HG03571 (cell line): ENCODE results near the gene PTPN22.

ENCODE experiments used
- ATAC-seq: cut with Tn5 transposase; IDR thresholded peaks from one replicate; pipeline ENCODE4 v1.9.1; 2021; ENCODE audit not compliant: unreplicated experiment

Gene PTPN22

GRCh38 chr1:113804421-113805255 is 66.9 kb downstream of the PTPN22 start:
- no peak for ATAC-seq

- ATAC-seq = no peak
These were observed 69.0 kb downstream of the PTPN22 start for GRCh38 chr1:113802367-113803007.

DNA sequence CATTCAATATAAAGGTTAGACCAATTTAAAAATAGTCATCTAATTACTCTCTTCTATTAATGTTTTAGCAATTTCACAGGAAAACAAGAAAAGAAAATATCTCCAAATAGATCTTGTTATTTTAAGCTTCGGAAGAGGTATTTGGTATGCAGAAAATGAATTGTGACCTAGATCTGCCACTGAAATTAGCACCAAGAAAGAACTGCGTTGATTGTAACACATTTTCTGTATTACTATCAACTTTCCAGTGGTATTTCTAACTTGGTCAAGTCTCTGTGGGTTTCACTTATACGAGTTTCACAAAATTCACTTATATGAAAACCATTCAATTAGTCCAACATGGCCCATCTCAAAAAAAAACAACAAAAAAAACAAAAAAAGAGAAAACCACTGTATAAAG is 71.0 kb downstream of the PTPN22 start:
- ATAC-seq = no peak

DNA sequence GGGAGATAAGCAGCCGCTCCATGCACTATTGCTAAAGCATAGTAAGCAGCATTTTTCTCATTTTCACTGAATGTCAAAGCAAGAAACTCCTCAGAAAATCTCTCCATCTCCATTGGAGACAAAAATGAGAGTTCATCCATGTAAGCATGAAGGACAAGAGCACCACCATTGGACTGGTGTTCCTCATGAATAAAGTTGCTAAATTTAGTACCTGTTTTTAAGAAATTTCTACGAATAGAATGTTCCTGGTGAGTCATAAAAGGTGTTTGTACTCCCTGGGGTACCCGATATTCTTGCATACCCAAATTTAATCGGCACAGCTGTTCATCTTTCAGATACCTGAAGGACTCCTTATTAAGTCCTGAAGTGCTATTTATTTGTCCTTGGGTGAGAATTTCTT is 74.0 kb downstream of the PTPN22 start:
- no peak for ATAC-seq

GRCh38 chr1:113793878-113794834 is 77.4 kb downstream of the PTPN22 start:
- no peak for ATAC-seq

- no peak for ATAC-seq
These were observed 78.5 kb downstream of the PTPN22 start for GRCh38 chr1:113792986-113793385.

- no peak for ATAC-seq
These were observed 79.0 kb downstream of the PTPN22 start for GRCh38 chr1:113792471-113792870.

DNA sequence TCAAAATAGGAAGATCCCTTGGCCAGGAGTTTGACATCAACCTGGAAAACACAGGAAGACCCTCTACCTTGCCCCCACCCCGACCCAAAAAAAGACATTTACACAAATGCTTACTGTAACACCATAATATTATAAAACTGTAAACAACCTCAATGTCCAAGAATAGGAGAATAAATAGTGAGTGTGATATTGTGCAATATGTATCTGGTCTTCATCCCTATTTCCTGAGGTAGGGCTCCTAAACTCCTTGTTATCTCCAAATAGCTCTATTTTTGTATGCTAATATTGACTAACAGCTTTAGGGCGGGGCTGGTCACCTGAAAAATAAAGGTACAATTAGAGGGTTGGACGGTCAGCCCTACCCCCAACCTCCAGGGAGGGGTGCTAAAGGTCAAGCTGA is 82.7 kb downstream of the PTPN22 start:
- ATAC-seq = no peak

- no peak for ATAC-seq
These were observed 83.8 kb downstream of the PTPN22 start for GRCh38 chr1:113787663-113788062.

DNA sequence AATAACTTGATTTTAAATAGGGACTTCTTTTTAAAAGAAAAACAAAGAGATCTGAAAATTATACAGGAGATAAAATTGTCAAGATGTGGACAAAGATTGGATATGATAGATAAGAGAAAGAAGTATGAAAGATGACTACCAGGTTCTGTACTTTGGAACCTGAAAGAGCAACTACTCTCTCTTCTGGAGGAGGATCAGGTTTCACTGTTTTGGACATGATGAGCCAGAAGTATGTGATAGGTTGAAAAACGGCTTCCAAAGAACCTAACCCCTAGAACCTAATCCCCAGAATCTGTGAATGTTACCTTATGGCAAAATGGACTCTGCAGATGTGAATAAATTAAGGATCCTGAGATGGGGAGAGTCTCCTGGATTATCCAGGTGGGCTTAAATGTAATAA is 85.4 kb downstream of the PTPN22 start:
- ATAC-seq = no peak

- peak; percentile 54 for ATAC-seq
These were observed 87.3 kb downstream of the PTPN22 start for GRCh38 chr1:113784104-113784779.

DNA sequence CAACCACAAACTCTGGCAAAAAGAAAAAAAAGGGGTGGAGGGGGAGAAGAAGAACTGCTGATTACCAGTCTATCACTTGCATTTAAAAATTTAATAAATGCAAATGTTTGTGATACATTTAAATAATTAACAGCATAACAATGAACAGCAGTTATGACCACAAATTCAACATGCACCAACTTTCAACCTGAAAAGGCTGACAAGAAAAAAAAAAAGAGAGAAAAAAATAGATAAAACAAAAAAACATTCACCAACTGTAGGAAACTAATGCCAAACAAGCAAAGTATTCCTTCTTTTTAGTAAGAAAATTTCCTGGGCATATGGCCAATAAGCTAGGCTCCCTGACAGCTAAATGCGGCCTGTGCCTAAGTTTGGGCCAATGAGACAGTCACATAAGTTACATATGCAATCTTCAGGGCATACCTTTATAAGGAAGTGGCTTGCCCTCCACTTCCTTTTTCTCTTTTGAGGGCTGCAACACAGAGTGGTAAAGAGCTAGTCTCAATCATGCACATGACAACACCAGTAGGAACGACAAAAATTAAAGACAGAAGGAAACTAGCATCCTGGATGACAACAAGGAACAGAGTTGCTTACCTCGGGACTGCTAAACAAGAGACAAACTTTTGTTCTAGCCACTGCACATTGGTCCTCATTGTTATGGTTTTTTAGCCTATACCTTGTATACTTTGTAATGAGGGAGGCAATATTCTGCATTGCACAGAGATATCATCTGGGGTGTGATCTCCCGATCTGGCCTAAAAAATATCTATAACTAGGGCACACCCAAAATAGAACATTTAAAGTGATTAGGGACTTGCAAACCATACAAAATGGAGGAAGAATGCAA is 88.0 kb downstream of the PTPN22 start:
- ATAC-seq = peak; percentile 88

- no peak for ATAC-seq
These were observed 89.1 kb downstream of the PTPN22 start for GRCh38 chr1:113782406-113782805.

- ATAC-seq = no peak
These were observed 91.0 kb downstream of the PTPN22 start for GRCh38 chr1:113780374-113781146.

DNA sequence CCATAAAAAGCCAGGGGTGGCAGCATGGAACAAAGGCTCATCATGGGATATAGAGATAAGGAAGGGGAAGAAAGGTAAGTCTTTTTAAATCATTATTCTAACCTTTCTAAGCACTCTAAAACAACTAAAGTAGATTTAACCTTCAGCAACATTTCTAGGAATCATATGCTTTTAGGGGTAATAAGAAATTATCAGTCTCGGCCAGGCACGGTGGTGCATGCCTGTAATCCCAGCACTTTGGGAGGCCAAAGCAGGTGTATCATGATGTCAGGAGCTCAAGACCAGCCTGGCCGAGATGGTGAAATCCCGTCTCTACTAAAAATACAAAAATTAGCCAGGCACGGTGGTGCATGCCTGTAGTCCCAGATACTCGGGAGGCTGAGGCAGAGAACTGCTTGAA is 92.0 kb downstream of the PTPN22 start:
- no peak for ATAC-seq

GRCh38 chr1:113777561-113777960 is 94.0 kb downstream of the PTPN22 start:
- ATAC-seq = no peak

GRCh38 chr1:113770031-113770430 is 101.5 kb downstream of the PTPN22 start:
- ATAC-seq = no peak

GRCh38 chr1:113769601-113769970 is 101.9 kb downstream of the PTPN22 start:
- ATAC-seq = no peak

- ATAC-seq = no peak
These were observed 102.5 kb downstream of the PTPN22 start for GRCh38 chr1:113768916-113769600.
